ENCODE data around the gene CINP. TPM values are rescaled to one million over a fixed set of nuclear protein-coding genes. Genes with fewer than 3 reads are reported as not detected.

The CINP gene
- total RNA-seq, 1 experiment from 2014 or later = 54.6 TPM

DNA sequence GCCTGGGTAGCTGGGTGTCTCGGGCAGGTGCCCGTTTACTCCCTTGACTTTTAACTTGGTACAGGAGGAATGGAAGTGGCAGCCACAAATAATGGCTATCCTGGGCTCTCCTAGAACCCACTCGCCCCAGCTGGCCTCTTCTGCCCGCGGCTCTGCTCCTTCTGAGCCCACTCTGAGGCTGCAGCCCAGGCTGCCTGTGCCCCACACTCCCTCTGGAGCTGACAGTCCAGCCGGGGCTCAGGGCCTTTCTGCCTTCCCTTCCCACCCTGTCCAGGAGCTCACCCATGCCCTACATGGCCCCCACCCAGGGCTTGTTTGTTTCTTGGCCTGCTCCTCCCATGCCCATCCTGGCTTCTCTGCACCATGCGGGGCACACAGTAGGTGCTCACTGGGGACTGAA, 27.5 kb downstream of the CINP start:
- Histone ChIP-seq H3K4me3 (no peak overlapping the region), H2AFZ (no peak overlapping the region), H3K27me3 (ENCODE audit: insufficient read depth, low read depth) (no peaks in the 10 kb centered on the region), H3F3A (ENCODE audit: insufficient read depth, low read depth) (peaks cover 4% of the 10 kb centered on the region; the same call in 1 of the 2 replicates), H3K79me2 (ENCODE audit: low read depth) (no peaks in the 10 kb centered on the region), H3K36me3 (ENCODE audit: low read depth) (no peaks in the 10 kb centered on the region; the same call in 1 of the 2 replicates), H3K4me2 (no peak overlapping the region), H3K9me3 (ENCODE audit: insufficient read depth, low read depth) (no peaks in the 10 kb centered on the region), H3K27ac (no peak overlapping the region), H3K4me1 (replicated peaks; ENCODE audit: insufficient read depth) (no peaks in the 10 kb centered on the region), H3K9me2 (ENCODE audit: insufficient read depth) (no peaks in the 10 kb centered on the region), H4K20me1 (ENCODE audit: insufficient read depth) (no peaks in the 10 kb centered on the region)
- intact Hi-C loops (cut with micrococcal nuclease; ENCODE audit: unreplicated experiment) = no loop called here
- ChIA-PET CTCF (no interaction called here), POLR2A (ENCODE audit: unreplicated experiment) (no interaction called here)
- no TSS peak for BruUV-seq (replicated peaks)
- TF ChIP-seq, protein P1, sequence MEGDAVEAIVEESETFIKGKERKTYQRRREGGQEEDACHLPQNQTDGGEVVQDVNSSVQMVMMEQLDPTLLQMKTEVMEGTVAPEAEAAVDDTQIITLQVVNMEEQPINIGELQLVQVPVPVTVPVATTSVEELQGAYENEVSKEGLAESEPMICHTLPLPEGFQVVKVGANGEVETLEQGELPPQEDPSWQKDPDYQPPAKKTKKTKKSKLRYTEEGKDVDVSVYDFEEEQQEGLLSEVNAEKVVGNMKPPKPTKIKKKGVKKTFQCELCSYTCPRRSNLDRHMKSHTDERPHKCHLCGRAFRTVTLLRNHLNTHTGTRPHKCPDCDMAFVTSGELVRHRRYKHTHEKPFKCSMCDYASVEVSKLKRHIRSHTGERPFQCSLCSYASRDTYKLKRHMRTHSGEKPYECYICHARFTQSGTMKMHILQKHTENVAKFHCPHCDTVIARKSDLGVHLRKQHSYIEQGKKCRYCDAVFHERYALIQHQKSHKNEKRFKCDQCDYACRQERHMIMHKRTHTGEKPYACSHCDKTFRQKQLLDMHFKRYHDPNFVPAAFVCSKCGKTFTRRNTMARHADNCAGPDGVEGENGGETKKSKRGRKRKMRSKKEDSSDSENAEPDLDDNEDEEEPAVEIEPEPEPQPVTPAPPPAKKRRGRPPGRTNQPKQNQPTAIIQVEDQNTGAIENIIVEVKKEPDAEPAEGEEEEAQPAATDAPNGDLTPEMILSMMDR (conservative IDR thresholded peaks at IDR 0.05) = no peak
- TF ChIP-seq EZH2 (IDR thresholded peaks at IDR 0.05; ENCODE audit: low read depth) = no peak
- peak in 1 of 2 experiments; percentile 10 for DNase-seq

DNA sequence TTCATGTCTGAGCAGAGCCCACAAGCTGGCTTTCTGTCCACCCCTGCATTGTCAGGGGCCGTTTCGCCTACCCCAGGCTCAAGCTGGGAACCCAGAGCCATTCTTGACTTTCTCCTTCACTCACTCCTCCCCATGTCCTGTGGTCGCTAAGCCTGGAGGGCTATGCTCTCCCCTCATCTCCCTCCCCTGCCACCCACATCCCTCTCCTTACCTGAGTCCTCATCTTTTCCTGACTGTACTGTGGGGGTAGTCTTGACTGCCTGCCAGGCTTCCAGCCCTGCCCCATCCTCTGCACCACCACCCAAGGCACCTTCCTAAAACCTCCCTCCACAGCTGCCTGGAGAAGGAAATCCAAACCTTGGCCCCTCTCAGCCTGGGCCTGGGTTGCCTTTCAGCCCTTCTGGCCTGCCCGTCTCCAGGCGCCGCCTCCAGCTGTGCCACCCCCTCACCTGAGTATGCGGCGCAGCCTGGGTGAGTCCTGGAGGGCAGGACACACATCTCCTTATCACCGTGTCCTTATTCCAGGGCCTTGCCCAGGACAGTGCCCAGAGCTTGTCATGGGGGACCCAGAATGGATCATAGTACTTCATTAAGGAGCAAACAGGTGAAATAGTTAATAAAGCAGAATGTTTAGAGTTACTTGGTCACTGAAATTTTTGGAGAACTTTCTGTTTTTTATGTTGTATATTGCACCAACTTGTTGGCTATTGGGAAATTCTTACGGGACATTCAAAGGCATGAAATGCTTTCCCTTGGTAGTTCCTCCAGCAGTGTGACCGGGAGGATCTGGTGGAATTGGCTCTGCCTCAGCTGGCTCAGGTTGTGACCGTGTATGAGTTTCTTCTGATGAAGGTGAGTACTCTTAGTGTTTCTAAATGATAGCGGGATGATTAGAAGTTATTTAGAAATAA, 28.6 kb downstream of the CINP start:
- POLR2A ChIA-PET (ENCODE audit: unreplicated experiment) = no interaction called here
- no peaks in the 10 kb centered on the region; the same call in 1 of the 2 replicates for H3K36me3 ChIP-seq (ENCODE audit: low read depth)

DNA sequence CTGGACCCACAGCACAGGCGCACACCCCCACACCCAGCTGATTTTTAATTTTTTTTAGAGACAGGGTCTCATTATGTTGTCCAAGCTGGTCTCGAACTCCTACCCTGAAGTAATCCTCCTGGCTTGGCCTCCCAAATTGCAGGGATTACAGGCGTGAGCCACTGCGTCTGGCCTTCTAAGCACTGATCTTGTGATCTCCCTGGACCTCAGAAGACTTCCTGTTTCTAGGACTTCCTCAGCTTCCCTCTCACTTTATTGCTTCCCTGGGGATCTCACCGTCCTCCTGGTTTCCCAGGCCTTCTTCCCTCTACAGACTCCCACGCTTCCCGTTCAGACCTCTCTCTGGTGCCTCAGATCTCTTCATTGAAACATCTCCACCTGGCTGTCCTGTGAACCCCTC, 29.3 kb downstream of the CINP start:
- Histone ChIP-seq H3K4me3 (no peak overlapping the region), H3K36me3 (ENCODE audit: low read depth) (no peaks in the 10 kb centered on the region; the same call in 1 of the 2 replicates), H3F3A (ENCODE audit: insufficient read depth, low read depth) (peaks cover 4% of the 10 kb centered on the region; the same call in 1 of the 2 replicates), H2AFZ (no peak overlapping the region), H3K9me2 (ENCODE audit: insufficient read depth) (no peaks in the 10 kb centered on the region), H3K4me1 (replicated peaks; ENCODE audit: insufficient read depth) (no peaks in the 10 kb centered on the region), H3K4me2 (no peak overlapping the region), H3K27me3 (ENCODE audit: insufficient read depth, low read depth) (no peaks in the 10 kb centered on the region), H3K9me3 (ENCODE audit: insufficient read depth, low read depth) (no peaks in the 10 kb centered on the region), H3K79me2 (ENCODE audit: low read depth) (no peaks in the 10 kb centered on the region), H3K27ac (no peak overlapping the region), H4K20me1 (ENCODE audit: insufficient read depth) (no peaks in the 10 kb centered on the region)
- TF ChIP-seq EZH2 (IDR thresholded peaks at IDR 0.05; ENCODE audit: low read depth) = no peak
- TF ChIP-seq, protein P1 (conservative IDR thresholded peaks at IDR 0.05) = no peak
- ChIA-PET CTCF (no interaction called here), POLR2A (ENCODE audit: unreplicated experiment) (no interaction called here)
- intact Hi-C loops (cut with micrococcal nuclease; ENCODE audit: unreplicated experiment) = no loop called here
- no TSS peak for BruUV-seq (replicated peaks)
- DNase-seq = peak in 1 of 2 experiments; percentile 27

More for the DNA sequence above, 28.6 kb downstream of the CINP start:
- Histone ChIP-seq H4K20me1 (ENCODE audit: insufficient read depth) (no peaks in the 10 kb centered on the region), H3K9me2 (ENCODE audit: insufficient read depth) (no peaks in the 10 kb centered on the region), H3K27ac (no peak overlapping the region), H2AFZ (no peak overlapping the region), H3K4me1 (replicated peaks; ENCODE audit: insufficient read depth) (no peaks in the 10 kb centered on the region), H3K4me3 (no peak overlapping the region), H3K4me2 (no peak overlapping the region), H3K27me3 (ENCODE audit: insufficient read depth, low read depth) (no peaks in the 10 kb centered on the region), H3K79me2 (ENCODE audit: low read depth) (no peaks in the 10 kb centered on the region), H3F3A (ENCODE audit: insufficient read depth, low read depth) (peaks cover 4% of the 10 kb centered on the region; the same call in 1 of the 2 replicates), H3K9me3 (ENCODE audit: insufficient read depth, low read depth) (no peaks in the 10 kb centered on the region)
- intact Hi-C loops (cut with micrococcal nuclease; ENCODE audit: unreplicated experiment) = no loop called here
- peak in 1 of 2 experiments; percentile 21 for DNase-seq
- no TSS peak for BruUV-seq (replicated peaks)
- TF ChIP-seq EZH2 (IDR thresholded peaks at IDR 0.05; ENCODE audit: low read depth) = no peak
- TF ChIP-seq, protein P1 (conservative IDR thresholded peaks at IDR 0.05) = no peak
- CTCF ChIA-PET = no interaction called here

Measured in PC-9 (cell line).